A549 (cell line): Measurements from ENCODE around the gene ARHGAP4. TPM values are rescaled to one million over a fixed set of nuclear protein-coding genes. Genes with fewer than 3 reads are reported as not detected.

Source experiments
- ATAC-seq, 2 experiments: fragments of 200-7000 bp in 1 of 2; fragments of >200 bp in 1 of 2; cut with Nextera tagmentation in 1 of 2; cut with Tn5 transposase in 1 of 2; 3 replicates each; pipeline versions ENCODE4 v1.8.0 to v1.9.1; 2018 to 2020; ENCODE audit warnings: mild to moderate bottlenecking in 1 of 2, moderate library complexity in 1 of 2
- CTCF ChIA-PET: fragments of 300-600 bp; sonication (Branson Sonifier 250); formaldehyde crosslinking; extraction: SDS; loops from one replicate; lab custom pipeline; 2021; ENCODE audit warnings: antibody characterized with exemption, inconsistent platforms; lab: Yijun Ruan, JAX
- POLR2A ChIA-PET: fragments of 350-600 bp; formaldehyde crosslinking; extraction: SDS; loops from one replicate; lab custom pipeline; 2021; ENCODE audit warnings: antibody characterized with exemption, inconsistent platforms; lab: Yijun Ruan, JAX
- DNase-seq, 2 experiments: peaks; one replicate each; pipeline versions ENCODE4 v3.0.0 to v3.0.0-alpha.2; 2011 to 2016; ENCODE audit warnings: low read depth in 1 of 2, low spot score in 1 of 2
- FAIRE-seq: peaks from 2 replicates; lab custom pipeline; 2011; peaks lifted over from hg19 to GRCh38; lab: Jason Lieb, UNC
- H3K27ac ChIP-seq, 2 experiments: fragments of >200 bp; sonication (Bioruptor Twin); formaldehyde crosslinking; 3 replicates each; pipeline ENCODE4 v1.5.1; 2016 to 2017
- H3K4me1 ChIP-seq: fragments of >200 bp; sonication (Bioruptor Twin); formaldehyde crosslinking; 3 replicates; pipeline ENCODE4 v1.6.1; 2016
- H3K4me2 ChIP-seq: fragments of >200 bp; sonication (Bioruptor Twin); formaldehyde crosslinking; 3 replicates; pipeline ENCODE4 v1.6.1; 2016
- H3K4me3 ChIP-seq: fragments of >200 bp; sonication (Bioruptor Twin); formaldehyde crosslinking; 3 replicates; pipeline ENCODE4 v1.5.1; 2016
- H3K9me3 ChIP-seq: fragments of >200 bp; sonication (Bioruptor Twin); formaldehyde crosslinking; 3 replicates; pipeline ENCODE4 v1.6.1; 2016
- CBX2 ChIP-seq: fragments of 200-600 bp; sonication (generic); IDR thresholded peaks from 2 replicates; pipeline ENCODE4 v1.6.1; 2016; ENCODE audit warnings: low read depth, mild to moderate bottlenecking, borderline replicate concordance
- EHMT2 ChIP-seq: fragments of 200-600 bp; sonication (generic); IDR thresholded peaks from 2 replicates; pipeline ENCODE4 v1.6.1; 2016; ENCODE audit warnings: antibody characterized with exemption, low read depth, mild to moderate bottlenecking, moderate library complexity
- ELK1 ChIP-seq: fragments of 150-350 bp; IDR thresholded peaks from 2 replicates; pipeline ENCODE4 v1.6.1; 2014; ENCODE audit warnings: low read depth, mild to moderate bottlenecking, low read length
- FOXS1 ChIP-seq: fragments of 250-450 bp; sonication (Bioruptor Pico); IDR thresholded peaks from 2 replicates; pipeline ENCODE4 v1.5.0; 2020; ENCODE audit warnings: mild to moderate bottlenecking, moderate library complexity
- GATA3 ChIP-seq: IDR thresholded peaks from 2 replicates; pipeline ENCODE4 v1.6.1; 2012; ENCODE audit warnings: borderline replicate concordance
- HOXB5 ChIP-seq: fragments of 250-450 bp; sonication (Bioruptor Pico); IDR thresholded peaks from 2 replicates; pipeline ENCODE4 v1.5.0; 2020; ENCODE audit warnings: mild to moderate bottlenecking, moderate library complexity
- JUN ChIP-seq, 2 experiments: fragments of >200 bp; sonication (Bioruptor Twin); formaldehyde crosslinking; IDR thresholded peaks; 2 replicates in 1 of 2; 3 replicates in 1 of 2; pipeline ENCODE4 v1.6.1; 2016 to 2017
- KDM1A ChIP-seq: fragments of 200-600 bp; sonication (generic); IDR thresholded peaks from 2 replicates; pipeline ENCODE4 v1.6.1; 2016; ENCODE audit warnings: low read depth, mild to moderate bottlenecking
- NPAS2 ChIP-seq: fragments of 250-450 bp; sonication (Bioruptor Pico); IDR thresholded peaks from 2 replicates; pipeline ENCODE4 v1.8.0; 2022; ENCODE audit warnings: mild to moderate bottlenecking, moderate library complexity, borderline replicate concordance
- RAD21 ChIP-seq, 2 experiments: fragments of >200 bp in 1 of 2; sonication (Bioruptor Twin) in 1 of 2; formaldehyde crosslinking in 1 of 2; IDR thresholded peaks in 1 of 2; conservative IDR thresholded peaks in 1 of 2; 2 replicates in 1 of 2; 3 replicates in 1 of 2; pipeline ENCODE4 v1.6.1; 2012 to 2018; ENCODE audit warnings: inconsistent platforms in 1 of 2
- SMC3 ChIP-seq: fragments of >200 bp; sonication (Bioruptor Twin); formaldehyde crosslinking; IDR thresholded peaks from 3 replicates; pipeline ENCODE4 v1.6.1; 2018; ENCODE audit warnings: inconsistent platforms
- whole genome bisulfite sequencing: methylation state at CpG from one replicate; pipeline ENCODE4 v1.1.6; 2017; ENCODE audit errors: missing lambda C conversion rate; 5-methylcytosine and 5-hydroxymethylcytosine counted together
- polyA plus RNA-seq, 4 experiments: library from polyadenylated mRNA; depleted of rRNA in 3 of 4; stranded (reverse); fragments of >200 nt; fragmentation: RNase III in 1 of 4; extraction: RNeasy Plus Mini Kit Qiagen cat#74134 plus additional on column Dnase treatment in 1 of 4; gene quantifications; 2 replicates in 3 of 4; 3 replicates in 1 of 4; pipeline ENCODE4 v1.2.3, GENCODE V29; 2011 to 2017
- TF ChIP-seq, protein P1 (sequence below): fragments of 250-450 bp; sonication (Bioruptor Pico); IDR thresholded peaks from 2 replicates; pipeline ENCODE4 v1.5.0; 2021; ENCODE audit warnings: mild to moderate bottlenecking, moderate library complexity, borderline replicate concordance
- TF ChIP-seq, protein P2 (sequence below): fragments of >200 bp; sonication (Bioruptor Twin); formaldehyde crosslinking; IDR thresholded peaks from 3 replicates; pipeline ENCODE4 v1.5.1; 2016

ARHGAP4 gene
- polyA plus RNA-seq, 2 of the 4 experiments (the other 2 are of a cell fraction): 0.78 to 0.98 TPM

DNA sequence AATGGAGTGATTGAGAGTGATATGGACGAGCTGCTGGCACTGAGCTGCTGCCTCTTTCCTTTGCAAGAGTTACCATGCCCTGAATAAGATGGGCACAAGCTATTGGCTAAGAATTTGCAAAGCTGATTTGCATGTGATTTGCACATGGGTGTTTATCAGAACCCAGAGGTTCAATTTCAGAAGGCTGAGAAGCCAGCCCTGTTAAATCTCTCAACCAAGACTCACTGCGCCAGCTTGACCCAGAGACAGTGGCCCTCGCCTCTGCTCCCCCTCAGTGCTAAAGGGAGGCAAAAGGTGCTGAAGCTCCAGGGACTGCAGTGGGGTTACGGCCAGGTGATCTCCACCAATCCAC lies 701 bp downstream of the ARHGAP4 start:
- H3K9me3 ChIP-seq: no peaks in the 10 kb centered on the region
- FAIRE-seq: no peak
- H3K4me2 ChIP-seq: no peak overlapping the region
- TF ChIP-seq NPAS2 (no peak), JUN (IDR thresholded peaks at IDR 0.05) (no peak), CBX2 (no peak), ELK1 (no peak)
- TF ChIP-seq, protein P1, sequence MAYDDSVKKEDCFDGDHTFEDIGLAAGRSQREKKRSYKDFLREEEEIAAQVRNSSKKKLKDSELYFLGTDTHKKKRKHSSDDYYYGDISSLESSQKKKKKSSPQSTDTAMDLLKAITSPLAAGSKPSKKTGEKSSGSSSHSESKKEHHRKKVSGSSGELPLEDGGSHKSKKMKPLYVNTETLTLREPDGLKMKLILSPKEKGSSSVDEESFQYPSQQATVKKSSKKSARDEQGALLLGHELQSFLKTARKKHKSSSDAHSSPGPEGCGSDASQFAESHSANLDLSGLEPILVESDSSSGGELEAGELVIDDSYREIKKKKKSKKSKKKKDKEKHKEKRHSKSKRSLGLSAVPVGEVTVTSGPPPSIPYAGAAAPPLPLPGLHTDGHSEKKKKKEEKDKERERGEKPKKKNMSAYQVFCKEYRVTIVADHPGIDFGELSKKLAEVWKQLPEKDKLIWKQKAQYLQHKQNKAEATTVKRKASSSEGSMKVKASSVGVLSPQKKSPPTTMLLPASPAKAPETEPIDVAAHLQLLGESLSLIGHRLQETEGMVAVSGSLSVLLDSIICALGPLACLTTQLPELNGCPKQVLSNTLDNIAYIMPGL (CRISPR knock-in tag): no peak
- ChIA-PET CTCF (interaction anchor here (1.0 to 25.1 kb wide), 3 partner anchors 16 to 161 kb away, joined by 3 to 363 read pairs (median 56); partner anchors contain the start of genes PLXNB3 and RENBP), POLR2A (interaction anchor here (0.9 to 1.4 kb wide), 3 partner anchors 10 to 131 kb away, joined by 3 to 4 read pairs (median 3); partner anchors contain the start of genes IDH3G and SSR4)
- H3K4me1 ChIP-seq: peaks cover 14% of the 10 kb centered on the region
- 84% methylated on average over 4 of the region's 4 CpGs for WGBS
- H3K27ac ChIP-seq: no peak overlapping the region
- no peak for DNase-seq
- no peak overlapping the region for H3K4me3 ChIP-seq
- no peak for ATAC-seq

GRCh38 chrX:153924149-153924861 lies 1.8 kb downstream of the ARHGAP4 start:
- no peak for FAIRE-seq
- ATAC-seq: 0 out of 6 replicates have a peak, but pooled peaks of 1 of the 2 experiments have one; percentile 5
- DNase-seq: peak; percentile 34 to 65
- no peaks in the 10 kb centered on the region for H3K9me3 ChIP-seq
- no peak overlapping the region for H3K4me3 ChIP-seq
- no peak for TF ChIP-seq EHMT2
- peak in 1 of 2 experiments; percentile 31; a peak in 1 of 5 replicates for TF ChIP-seq RAD21 (conservative IDR thresholded peaks at IDR 0.05 in 1 of 2, IDR thresholded peaks at IDR 0.05 in 1 of 2)
- TF ChIP-seq, all 56 proteins: peak for 1
- WGBS: 59% methylated on average over 14 of the region's 14 CpGs
- POLR2A ChIA-PET: interaction anchor here (1.0 kb wide), 1 partner anchor 11 kb away, joined by 3 read pairs; no protein-coding TSS in a partner anchor
- CTCF ChIA-PET: interaction anchor here (1.0 to 25.1 kb wide), 6 partner anchors 9 to 161 kb away, joined by 3 to 363 read pairs (median 18); partner anchors contain the start of genes NAA10, PLXNB3 and RENBP
- Histone ChIP-seq H3K4me1 (peaks cover 12% of the 10 kb centered on the region), H3K4me2 (no peak overlapping the region), H3K27ac (no peak overlapping the region)

GRCh38 chrX:153922932-153923857 lies 2.9 kb downstream of the ARHGAP4 start:
- ATAC-seq (peak; percentile 64 to 83; a peak in 5 of 6 replicates), DNase-seq (peak; percentile 52 to 69), FAIRE-seq (no peak)
- no peaks in the 10 kb centered on the region for H3K9me3 ChIP-seq
- 0 out of 6 replicates have a peak overlapping the region, but pooled peaks of 1 of the 2 experiments have one; percentile 32 for H3K27ac ChIP-seq
- H3K4me2 ChIP-seq: peak overlapping the region; percentile 44
- H3K4me3 ChIP-seq: no peak overlapping the region
- peaks cover 6% of the 10 kb centered on the region for H3K4me1 ChIP-seq
- ChIA-PET CTCF (interaction anchor here (0.7 to 25.1 kb wide), 15 partner anchors 8 to 384 kb away, joined by 3 to 363 read pairs (median 4); partner anchors contain the start of genes NAA10 and RENBP), POLR2A (interaction anchor here (0.7 to 1.0 kb wide), 4 partner anchors 9 to 129 kb away, joined by 3 read pairs; partner anchors contain the start of genes IDH3G and SSR4)
- 52% methylated on average over 25 of the region's 25 CpGs for WGBS
- no peak for TF ChIP-seq HOXB5 (CRISPR knock-in tag)
- no peak for TF ChIP-seq KDM1A
- no peak for TF ChIP-seq GATA3
- TF ChIP-seq, protein P2, sequence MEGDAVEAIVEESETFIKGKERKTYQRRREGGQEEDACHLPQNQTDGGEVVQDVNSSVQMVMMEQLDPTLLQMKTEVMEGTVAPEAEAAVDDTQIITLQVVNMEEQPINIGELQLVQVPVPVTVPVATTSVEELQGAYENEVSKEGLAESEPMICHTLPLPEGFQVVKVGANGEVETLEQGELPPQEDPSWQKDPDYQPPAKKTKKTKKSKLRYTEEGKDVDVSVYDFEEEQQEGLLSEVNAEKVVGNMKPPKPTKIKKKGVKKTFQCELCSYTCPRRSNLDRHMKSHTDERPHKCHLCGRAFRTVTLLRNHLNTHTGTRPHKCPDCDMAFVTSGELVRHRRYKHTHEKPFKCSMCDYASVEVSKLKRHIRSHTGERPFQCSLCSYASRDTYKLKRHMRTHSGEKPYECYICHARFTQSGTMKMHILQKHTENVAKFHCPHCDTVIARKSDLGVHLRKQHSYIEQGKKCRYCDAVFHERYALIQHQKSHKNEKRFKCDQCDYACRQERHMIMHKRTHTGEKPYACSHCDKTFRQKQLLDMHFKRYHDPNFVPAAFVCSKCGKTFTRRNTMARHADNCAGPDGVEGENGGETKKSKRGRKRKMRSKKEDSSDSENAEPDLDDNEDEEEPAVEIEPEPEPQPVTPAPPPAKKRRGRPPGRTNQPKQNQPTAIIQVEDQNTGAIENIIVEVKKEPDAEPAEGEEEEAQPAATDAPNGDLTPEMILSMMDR: peak; percentile 49
- peak; percentile 16; the same call in 1 of the 3 replicates for TF ChIP-seq SMC3
- TF ChIP-seq FOXS1 (CRISPR knock-in tag): no peak
- TF ChIP-seq RAD21 (conservative IDR thresholded peaks at IDR 0.05 in 1 of 2, IDR thresholded peaks at IDR 0.05 in 1 of 2): peak in 1 of 2 experiments; percentile 26; a peak in 1 of 5 replicates
